Left kidney (tissue), 2 donors: ENCODE measurements around the gene TIGD2. TPM values are rescaled to one million over a fixed set of nuclear protein-coding genes. Genes with fewer than 3 reads are reported as not detected.

ENCODE experiments used
- DNase-seq: peaks from one replicate; pipeline ENCODE4 v3.0.0-alpha.2; 2013
- polyA plus RNA-seq: library from polyadenylated mRNA; unstranded; fragments of 120-200 nt; gene quantifications from one replicate; pipeline ENCODE4 v1.2.1, GENCODE V29; 2013; ENCODE audit not compliant: insufficient read length

Gene TIGD2
- polyA plus RNA-seq, 1 donor, result 15.0 TPM

DNA sequence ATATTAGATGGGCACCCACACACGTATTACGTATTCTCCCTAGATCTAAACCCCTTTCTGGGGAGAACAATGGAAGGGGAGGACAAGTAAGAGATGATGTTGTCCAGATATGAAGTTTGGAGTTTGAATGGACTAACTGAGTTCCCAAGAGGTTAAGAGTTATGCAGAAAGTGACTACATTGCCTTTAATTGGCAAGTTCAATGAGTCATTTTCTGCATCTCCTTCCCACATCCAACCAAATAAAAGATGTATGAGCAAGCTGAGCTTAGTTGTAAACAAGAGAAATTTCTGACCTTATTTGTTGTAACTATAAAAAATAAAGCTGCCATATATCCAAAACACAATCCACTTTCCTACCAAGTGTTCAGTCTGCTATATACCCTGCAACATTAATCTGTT, 50.5 kb downstream of the TIGD2 start:
- no peak for DNase-seq

GRCh38 chr4:89162496-89162895, 51.2 kb downstream of the TIGD2 start:
- no peak for DNase-seq

GRCh38 chr4:89162987-89163386, 51.7 kb downstream of the TIGD2 start:
- no peak for DNase-seq

GRCh38 chr4:89164400-89164799, 53.1 kb downstream of the TIGD2 start:
- DNase-seq, result no peak

Other genes starting within 250 kb of the TIGD2 start
- 41.3 TPM for gene FAM13A, start 54.3 kb upstream of the TIGD2 start, polyA plus RNA-seq
- gene GPRIN3, start 196.3 kb downstream of the TIGD2 start, polyA plus RNA-seq, result 8.6 TPM